ENCODE data around the gene VWC2L. TPM values are rescaled to one million over a fixed set of nuclear protein-coding genes. Genes with fewer than 3 reads are reported as not detected.
A peak's percentile ranks its signal among the peaks of the same experiment; 100 is the strongest.

The VWC2L gene
- total RNA-seq, 2 donors from 2014 or later = not detected

- no peak for DNase-seq (ENCODE audit: low spot score)
- H3K36me3 ChIP-seq = no peaks in the 10 kb centered on the region
- H3K27ac ChIP-seq = no peak overlapping the region
- TF ChIP-seq, protein P1, sequence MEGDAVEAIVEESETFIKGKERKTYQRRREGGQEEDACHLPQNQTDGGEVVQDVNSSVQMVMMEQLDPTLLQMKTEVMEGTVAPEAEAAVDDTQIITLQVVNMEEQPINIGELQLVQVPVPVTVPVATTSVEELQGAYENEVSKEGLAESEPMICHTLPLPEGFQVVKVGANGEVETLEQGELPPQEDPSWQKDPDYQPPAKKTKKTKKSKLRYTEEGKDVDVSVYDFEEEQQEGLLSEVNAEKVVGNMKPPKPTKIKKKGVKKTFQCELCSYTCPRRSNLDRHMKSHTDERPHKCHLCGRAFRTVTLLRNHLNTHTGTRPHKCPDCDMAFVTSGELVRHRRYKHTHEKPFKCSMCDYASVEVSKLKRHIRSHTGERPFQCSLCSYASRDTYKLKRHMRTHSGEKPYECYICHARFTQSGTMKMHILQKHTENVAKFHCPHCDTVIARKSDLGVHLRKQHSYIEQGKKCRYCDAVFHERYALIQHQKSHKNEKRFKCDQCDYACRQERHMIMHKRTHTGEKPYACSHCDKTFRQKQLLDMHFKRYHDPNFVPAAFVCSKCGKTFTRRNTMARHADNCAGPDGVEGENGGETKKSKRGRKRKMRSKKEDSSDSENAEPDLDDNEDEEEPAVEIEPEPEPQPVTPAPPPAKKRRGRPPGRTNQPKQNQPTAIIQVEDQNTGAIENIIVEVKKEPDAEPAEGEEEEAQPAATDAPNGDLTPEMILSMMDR (IDR thresholded peaks at IDR 0.05) = no peak
- TF ChIP-seq POLR2AphosphoS5 (IDR thresholded peaks at IDR 0.05) = no peak
- no peak for TF ChIP-seq POLR2A (IDR thresholded peaks at IDR 0.05)
- no peaks in the 10 kb centered on the region for H3K9me3 ChIP-seq
- no peaks in the 10 kb centered on the region for H3K27me3 ChIP-seq (replicated peaks; ENCODE audit: insufficient read depth)
- intact Hi-C loops (cut with DNase I) = no loop called here
- WGBS = 96% methylated on average over 1 of the region's 1 CpG
- no peaks in the 10 kb centered on the region for H3K4me1 ChIP-seq (replicated peaks)
- H3K4me3 ChIP-seq = no peak overlapping the region
These were observed 147.5 kb downstream of the VWC2L start for GRCh38 chr2:214558341-214558740.

DNA sequence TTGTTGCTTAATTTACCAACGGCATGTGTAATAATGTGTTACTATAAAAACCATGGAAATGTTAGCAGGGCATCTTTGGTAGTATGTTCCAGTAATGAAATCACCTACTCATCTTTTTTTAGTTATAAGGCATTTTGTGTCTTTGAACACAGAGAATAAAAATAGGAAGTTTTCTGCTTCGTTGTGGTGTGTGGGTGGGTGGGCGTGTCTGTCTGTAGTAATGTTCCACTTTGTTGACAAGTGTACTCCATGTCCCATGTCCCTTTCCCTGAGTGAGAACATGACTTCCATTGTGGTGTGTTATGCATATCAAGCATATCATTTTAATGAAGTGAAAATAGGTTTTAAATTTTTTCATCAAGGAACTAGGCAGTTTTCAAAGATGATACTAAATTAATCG is 149.3 kb downstream of the VWC2L start:
- 66% methylated on average over 4 of the region's 4 CpGs for WGBS
- peak; percentile 6 for DNase-seq (ENCODE audit: low spot score)
- Histone ChIP-seq H3K4me3 (no peak overlapping the region), H3K36me3 (no peaks in the 10 kb centered on the region), H3K9me3 (no peaks in the 10 kb centered on the region), H3K27me3 (replicated peaks; ENCODE audit: insufficient read depth) (no peaks in the 10 kb centered on the region), H3K27ac (no peak overlapping the region), H3K4me1 (replicated peaks) (no peaks in the 10 kb centered on the region)
- intact Hi-C loops (cut with DNase I) = no loop called here
- no peak for TF ChIP-seq POLR2A (IDR thresholded peaks at IDR 0.05)
- no peak for TF ChIP-seq POLR2AphosphoS5 (IDR thresholded peaks at IDR 0.05)
- TF ChIP-seq, protein P1 (IDR thresholded peaks at IDR 0.05) = no peak

DNA sequence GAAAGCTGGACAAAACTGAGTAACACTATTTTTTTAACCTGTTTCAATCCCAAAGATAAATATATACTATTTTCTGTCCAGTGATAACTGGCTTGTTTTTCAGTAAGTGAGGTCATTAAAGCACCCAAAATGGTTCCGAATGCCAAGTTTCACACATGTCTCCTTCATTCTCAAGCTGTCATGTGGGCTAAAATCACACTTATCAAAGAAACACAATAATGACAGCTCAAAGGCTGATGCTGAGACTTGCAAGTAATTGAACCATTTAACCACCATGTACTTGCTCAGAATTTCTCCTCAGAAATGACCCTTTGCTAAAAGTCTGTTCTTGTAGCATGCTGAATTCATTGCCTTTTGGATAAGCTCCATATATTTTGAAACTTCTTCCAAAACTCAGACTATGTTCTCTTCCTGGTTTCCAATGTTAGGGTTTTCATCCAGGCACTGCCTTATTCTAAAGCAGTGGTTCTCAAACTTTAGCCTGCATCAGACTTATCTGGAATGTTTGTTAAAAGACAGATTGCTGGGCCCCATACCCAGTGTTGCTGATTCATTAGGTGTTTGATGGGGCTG is 149.8 kb downstream of the VWC2L start:
- no peaks in the 10 kb centered on the region for H3K9me3 ChIP-seq
- TF ChIP-seq, protein P1 (IDR thresholded peaks at IDR 0.05) = no peak
- TF ChIP-seq POLR2A (IDR thresholded peaks at IDR 0.05) = no peak
- TF ChIP-seq POLR2AphosphoS5 (IDR thresholded peaks at IDR 0.05) = no peak
- H3K27me3 ChIP-seq (replicated peaks; ENCODE audit: insufficient read depth) = no peaks in the 10 kb centered on the region
- no peaks in the 10 kb centered on the region for H3K36me3 ChIP-seq
- no peaks in the 10 kb centered on the region for H3K4me1 ChIP-seq (replicated peaks)
- no peak overlapping the region for H3K4me3 ChIP-seq
- WGBS = 94% methylated on average over 1 of the region's 1 CpG
- H3K27ac ChIP-seq = no peak overlapping the region
- intact Hi-C loops (cut with DNase I) = no loop called here
- no peak for DNase-seq (ENCODE audit: low spot score)

- Histone ChIP-seq H3K27ac (no peak overlapping the region), H3K4me1 (replicated peaks) (no peaks in the 10 kb centered on the region), H3K36me3 (no peaks in the 10 kb centered on the region), H3K27me3 (replicated peaks; ENCODE audit: insufficient read depth) (no peaks in the 10 kb centered on the region), H3K4me3 (no peak overlapping the region), H3K9me3 (no peaks in the 10 kb centered on the region)
- 92% methylated on average over 1 of the region's 1 CpG for WGBS
- DNase-seq (ENCODE audit: low spot score) = no peak
- intact Hi-C loops (cut with DNase I) = no loop called here
- TF ChIP-seq, protein P1 (IDR thresholded peaks at IDR 0.05) = no peak
- no peak for TF ChIP-seq POLR2AphosphoS5 (IDR thresholded peaks at IDR 0.05)
- no peak for TF ChIP-seq POLR2A (IDR thresholded peaks at IDR 0.05)
These were observed 154.4 kb downstream of the VWC2L start for GRCh38 chr2:214565246-214565645.

DNA sequence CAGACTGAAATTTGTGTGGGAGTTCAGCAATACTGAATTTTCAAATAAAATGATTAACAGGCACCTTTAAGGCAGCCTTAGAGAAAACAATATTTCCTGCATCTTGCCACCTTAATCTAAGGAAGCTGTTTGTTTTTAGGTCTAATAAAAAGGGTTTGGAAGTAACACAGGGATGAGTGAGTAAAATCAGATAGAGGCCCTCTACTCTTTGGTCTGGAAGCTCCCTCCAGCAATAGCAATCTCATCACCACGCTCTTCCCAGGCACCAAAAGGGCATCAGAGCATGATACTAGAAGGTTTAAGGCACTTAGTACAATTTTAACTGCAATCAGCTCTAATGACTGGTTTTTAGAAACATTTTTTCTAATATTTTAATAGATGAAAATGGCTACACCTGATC is 155.6 kb downstream of the VWC2L start:
- intact Hi-C loops (cut with DNase I) = no loop called here
- H3K4me1 ChIP-seq (replicated peaks) = no peaks in the 10 kb centered on the region
- no peaks in the 10 kb centered on the region for H3K36me3 ChIP-seq
- no peak overlapping the region for H3K27ac ChIP-seq
- no peaks in the 10 kb centered on the region for H3K9me3 ChIP-seq
- DNase-seq (ENCODE audit: low spot score) = no peak
- WGBS = 45% methylated on average over 1 of the region's 1 CpG
- no peaks in the 10 kb centered on the region for H3K27me3 ChIP-seq (replicated peaks; ENCODE audit: insufficient read depth)
- H3K4me3 ChIP-seq = no peak overlapping the region
- TF ChIP-seq, protein P1 (IDR thresholded peaks at IDR 0.05) = no peak
- no peak for TF ChIP-seq POLR2AphosphoS5 (IDR thresholded peaks at IDR 0.05)

Data from prostate gland (tissue), 2 donors.